H9 (cell line): Measurements from ENCODE around the gene TP73. TPM values are rescaled to one million over a fixed set of nuclear protein-coding genes. Genes with fewer than 3 reads are reported as not detected.

Experiments
- DNase-seq: peaks from one replicate; pipeline ENCODE4 v3.0.0-alpha.2; 2017
- H2AFZ ChIP-seq: one replicate; pipeline ENCODE4 v1.6.1; 2013; ENCODE audit warnings: mild to moderate bottlenecking, low read length, control low read depth, moderate library complexity
- H2AK5ac ChIP-seq: 2 replicates; pipeline ENCODE4 v1.6.1; 2013; ENCODE audit warnings: low read length, control low read depth, mixed read lengths; ENCODE audit not compliant: insufficient read length
- H2BK120ac ChIP-seq: one replicate; pipeline ENCODE4 v1.6.1; 2013; ENCODE audit warnings: low read depth, mild to moderate bottlenecking, low read length, control low read depth, inconsistent platforms; ENCODE audit not compliant: poor library complexity, severe bottlenecking
- H2BK12ac ChIP-seq: 2 replicates; pipeline ENCODE4 v1.6.1; 2013; ENCODE audit warnings: low read length, control low read depth, mixed read lengths, low read depth; ENCODE audit not compliant: insufficient read length
- H2BK15ac ChIP-seq: 2 replicates; pipeline ENCODE4 v1.6.1; 2013; ENCODE audit warnings: low read depth, low read length, control low read depth
- H2BK20ac ChIP-seq: one replicate; pipeline ENCODE4 v1.6.1; 2013; ENCODE audit warnings: low read depth, mild to moderate bottlenecking, low read length, control low read depth, inconsistent platforms; ENCODE audit not compliant: poor library complexity, severe bottlenecking
- H2BK5ac ChIP-seq: 2 replicates; pipeline ENCODE4 v1.6.1; 2013; ENCODE audit warnings: low read length, control low read depth, mixed read lengths; ENCODE audit not compliant: insufficient read length
- H3K14ac ChIP-seq: 2 replicates; pipeline ENCODE4 v1.6.1; 2013; ENCODE audit warnings: low read length, control low read depth; ENCODE audit not compliant: insufficient read depth
- H3K18ac ChIP-seq: 2 replicates; pipeline ENCODE4 v1.6.1; 2013; ENCODE audit warnings: low read depth, mild to moderate bottlenecking, mixed read lengths, low read length, control low read depth; ENCODE audit not compliant: insufficient read length
- H3K23ac ChIP-seq: 2 replicates; pipeline ENCODE4 v1.6.1; 2013; ENCODE audit warnings: low read length, control low read depth, mixed read lengths, low read depth; ENCODE audit not compliant: insufficient read length
- H3K23me2 ChIP-seq: 2 replicates; pipeline ENCODE4 v1.6.1; 2013; ENCODE audit warnings: low read depth, mild to moderate bottlenecking, mixed read lengths, low read length, control low read depth; ENCODE audit not compliant: insufficient read length, poor library complexity, severe bottlenecking
- H3K27ac ChIP-seq: 2 replicates; pipeline ENCODE4 v1.5.1; 2013; ENCODE audit warnings: low read length, control low read depth, mixed read lengths, low read depth; ENCODE audit not compliant: insufficient read length
- H3K27me3 ChIP-seq: 2 replicates; pipeline ENCODE4 v1.6.1; 2013; ENCODE audit warnings: low read length, control low read depth, inconsistent platforms; ENCODE audit not compliant: insufficient read depth
- H3K4ac ChIP-seq: 2 replicates; pipeline ENCODE4 v1.6.1; 2013; ENCODE audit warnings: low read depth, mild to moderate bottlenecking, control low read depth, inconsistent platforms, low read length, moderate library complexity
- H3K4me1 ChIP-seq: 2 replicates; pipeline ENCODE4 v1.6.1; 2013; ENCODE audit warnings: low read length, control low read depth, inconsistent platforms; ENCODE audit not compliant: insufficient read depth
- H3K4me2 ChIP-seq: 2 replicates; pipeline ENCODE4 v1.6.1; 2013; ENCODE audit warnings: low read length, control low read depth, mixed read lengths; ENCODE audit not compliant: insufficient read length, insufficient read depth
- H3K56ac ChIP-seq: 2 replicates; pipeline ENCODE4 v1.6.1; 2013; ENCODE audit warnings: low read depth, mild to moderate bottlenecking, mixed read lengths, low read length, control low read depth; ENCODE audit not compliant: insufficient read length
- H3K79me1 ChIP-seq: 2 replicates; pipeline ENCODE4 v1.6.1; 2013; ENCODE audit warnings: low read depth, mild to moderate bottlenecking, moderate library complexity, low read length, control low read depth, inconsistent platforms; ENCODE audit not compliant: insufficient read depth, poor library complexity, severe bottlenecking
- H3K79me2 ChIP-seq: 2 replicates; pipeline ENCODE4 v1.6.1; 2013; ENCODE audit warnings: low read length, control low read depth, inconsistent platforms; ENCODE audit not compliant: insufficient read depth
- H3K9ac ChIP-seq: 2 replicates; pipeline ENCODE4 v1.6.1; 2013; ENCODE audit warnings: low read length, control low read depth, mixed read lengths; ENCODE audit not compliant: insufficient read length; ENCODE audit errors: extremely low read depth
- H3K9me3 ChIP-seq: one replicate; pipeline ENCODE4 v1.6.1; 2013; ENCODE audit warnings: low read depth, low read length, inconsistent platforms; ENCODE audit not compliant: control insufficient read depth
- H3T11ph ChIP-seq: one replicate; pipeline ENCODE4 v1.6.1; 2013; ENCODE audit warnings: mild to moderate bottlenecking, low read length, control low read depth, inconsistent platforms
- H4K20me1 ChIP-seq: one replicate; pipeline ENCODE4 v1.6.1; 2013; ENCODE audit not compliant: control insufficient read depth, insufficient read length, insufficient read depth
- H4K5ac ChIP-seq: 2 replicates; pipeline ENCODE4 v1.6.1; 2013; ENCODE audit warnings: low read depth, mild to moderate bottlenecking, mixed read lengths, low read length, control low read depth; ENCODE audit not compliant: insufficient read length
- H4K8ac ChIP-seq: replicated peaks from 2 replicates; pipeline ENCODE4 v1.6.1; 2013; ENCODE audit warnings: low read length, control low read depth, mixed read lengths, low read depth; ENCODE audit not compliant: insufficient read length
- H4K91ac ChIP-seq: 2 replicates; pipeline ENCODE4 v1.6.1; 2013; ENCODE audit warnings: low read depth, mild to moderate bottlenecking, moderate library complexity, mixed read lengths, low read length, control low read depth; ENCODE audit not compliant: insufficient read length
- H3K27ac Mint-ChIP-seq, 3 experiments: 2 replicates in 2 of 3; 3 replicates in 1 of 3; pipeline ENCODE4 v1.8.0; 2020 to 2021; ENCODE audit warnings: mixed read lengths in 3 of 3, mild to moderate bottlenecking in 1 of 3, moderate library complexity in 1 of 3
- H3K27me3 Mint-ChIP-seq: 2 replicates; pipeline ENCODE4 v1.8.0; 2021; ENCODE audit warnings: low read depth, mild to moderate bottlenecking, moderate library complexity, mixed read lengths
- H3K36me3 Mint-ChIP-seq, 3 experiments: 2 replicates in 2 of 3; 3 replicates in 1 of 3; pipeline ENCODE4 v1.8.0; 2020 to 2021; ENCODE audit warnings: low read depth in 3 of 3, mixed read lengths in 3 of 3; ENCODE audit not compliant: insufficient read depth in 1 of 3
- H3K4me1 Mint-ChIP-seq, 2 experiments: 2 replicates each; pipeline ENCODE4 v1.8.0; 2020; ENCODE audit warnings: mixed read lengths in 2 of 2
- H3K4me3 Mint-ChIP-seq, 2 experiments: 2 replicates in 1 of 2; 3 replicates in 1 of 2; pipeline ENCODE4 v1.8.0; 2020 to 2021; ENCODE audit warnings: mild to moderate bottlenecking in 2 of 2, mixed read lengths in 2 of 2, moderate library complexity in 1 of 2
- H3K9me3 Mint-ChIP-seq, 2 experiments: 2 replicates in 1 of 2; 3 replicates in 1 of 2; pipeline ENCODE4 v1.8.0; 2020; ENCODE audit warnings: mild to moderate bottlenecking in 2 of 2, mixed read lengths in 2 of 2, moderate library complexity in 1 of 2
- WGBS: extraction: QIAGEN DNeasy Blood & Tissue Kit; methylation state at CpG from one replicate; pipeline ENCODE4 v1.1.7; 2013; ENCODE audit warnings: missing lambda C conversion rate, low lambda C conversion rate, mixed read lengths; ENCODE audit not compliant: insufficient read length; ENCODE audit errors: extremely low coverage; 5-methylcytosine and 5-hydroxymethylcytosine counted together
- total RNA-seq: library from RNA; stranded (reverse); gene quantifications from 2 replicates; pipeline ENCODE4 v1.2.1, GENCODE V29; 2021
- TF ChIP-seq, protein P1 (sequence below): fragments of 200-600 bp; sonication (generic); conservative IDR thresholded peaks from 3 replicates; pipeline ENCODE4 v1.8.0; 2021; ENCODE audit warnings: antibody characterized with exemption, mild to moderate bottlenecking

The TP73 gene
- total RNA-seq, 1 experiment from 2014 or later, result 4.7 TPM

DNA sequence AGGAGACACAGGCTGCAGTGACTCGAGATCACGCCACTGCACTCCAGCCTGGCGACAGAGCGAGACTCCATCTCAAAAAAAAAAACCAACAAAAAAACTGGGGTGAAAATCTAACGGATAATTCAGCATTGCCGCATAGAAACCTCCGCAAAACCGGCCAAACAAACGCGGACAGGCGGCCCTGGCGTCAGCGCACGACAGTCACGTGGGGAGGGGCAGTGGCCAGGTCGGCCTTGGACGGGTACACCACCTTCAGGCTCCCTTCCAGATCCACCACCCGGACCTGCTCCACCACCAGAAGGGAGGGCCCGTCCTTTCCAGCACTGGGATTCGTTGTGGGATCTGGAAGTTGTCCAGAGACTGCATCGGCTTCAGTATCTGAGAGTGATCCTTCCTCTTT is 128.6 kb downstream of the TP73 start:
- Histone ChIP-seq H3T11ph (no peak overlapping the region), H3K27me3 (no peaks in the 10 kb centered on the region), H3K18ac (no peak overlapping the region), H2AFZ (no peak overlapping the region), H3K14ac (no peak overlapping the region), H2BK5ac (no peak overlapping the region), H2BK20ac (no peak overlapping the region), H4K8ac (no peak overlapping the region), H4K91ac (no peak overlapping the region), H2BK12ac (no peak overlapping the region), H3K27ac (no peak overlapping the region), H3K56ac (no peak overlapping the region), H4K5ac (no peak overlapping the region), H3K23me2 (no peaks in the 10 kb centered on the region), H3K9ac (no peak overlapping the region), H3K79me1 (no peaks in the 10 kb centered on the region), H3K4me1 (no peaks in the 10 kb centered on the region), H3K9me3 (no peaks in the 10 kb centered on the region), H2BK15ac (no peak overlapping the region), H4K20me1 (no peaks in the 10 kb centered on the region), H3K4me2 (no peak overlapping the region), H2AK5ac (no peak overlapping the region), H3K23ac (no peak overlapping the region), H3K4ac (no peak overlapping the region), H3K79me2 (no peaks in the 10 kb centered on the region), H2BK120ac (no peak overlapping the region)
- H3K4me3 Mint-ChIP-seq, result no peak overlapping the region
- H3K4me1 Mint-ChIP-seq, result peaks cover 2 to 6% of the 10 kb centered on the region in 2 experiments; a peak in 3 of 4 replicates
- TF ChIP-seq, protein P1, sequence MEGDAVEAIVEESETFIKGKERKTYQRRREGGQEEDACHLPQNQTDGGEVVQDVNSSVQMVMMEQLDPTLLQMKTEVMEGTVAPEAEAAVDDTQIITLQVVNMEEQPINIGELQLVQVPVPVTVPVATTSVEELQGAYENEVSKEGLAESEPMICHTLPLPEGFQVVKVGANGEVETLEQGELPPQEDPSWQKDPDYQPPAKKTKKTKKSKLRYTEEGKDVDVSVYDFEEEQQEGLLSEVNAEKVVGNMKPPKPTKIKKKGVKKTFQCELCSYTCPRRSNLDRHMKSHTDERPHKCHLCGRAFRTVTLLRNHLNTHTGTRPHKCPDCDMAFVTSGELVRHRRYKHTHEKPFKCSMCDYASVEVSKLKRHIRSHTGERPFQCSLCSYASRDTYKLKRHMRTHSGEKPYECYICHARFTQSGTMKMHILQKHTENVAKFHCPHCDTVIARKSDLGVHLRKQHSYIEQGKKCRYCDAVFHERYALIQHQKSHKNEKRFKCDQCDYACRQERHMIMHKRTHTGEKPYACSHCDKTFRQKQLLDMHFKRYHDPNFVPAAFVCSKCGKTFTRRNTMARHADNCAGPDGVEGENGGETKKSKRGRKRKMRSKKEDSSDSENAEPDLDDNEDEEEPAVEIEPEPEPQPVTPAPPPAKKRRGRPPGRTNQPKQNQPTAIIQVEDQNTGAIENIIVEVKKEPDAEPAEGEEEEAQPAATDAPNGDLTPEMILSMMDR, result no peak
- WGBS, result no CpG with 5 or more reads among the region's 21 CpGs
- H3K27ac Mint-ChIP-seq, result no peak overlapping the region
- peaks cover 57 to 67% (median 66%) of the 10 kb centered on the region in 3 experiments for H3K36me3 Mint-ChIP-seq
- H3K27me3 Mint-ChIP-seq, result no peaks in the 10 kb centered on the region
- H3K9me3 Mint-ChIP-seq, result no peaks in the 10 kb centered on the region
- peak; percentile 21 for DNase-seq
